Peyer's patch (tissue), 4 donors: ENCODE data around the gene ZNF786. TPM values are rescaled to one million over a fixed set of nuclear protein-coding genes. Genes with fewer than 3 reads are reported as not detected.

Experiments used
- DNase-seq, 3 donors: peaks; one replicate each; pipeline ENCODE4 v3.0.0-alpha.2; 2017 to 2019
- H3K27ac ChIP-seq, 4 donors: fragments of 200-600 bp; sonication (generic); one replicate each; pipeline ENCODE4 v1.5.1; 2016 to 2019
- H3K27me3 ChIP-seq, 2 donors: fragments of 200-600 bp; sonication (generic); one replicate each; pipeline ENCODE4 v1.5.1; 2019
- H3K36me3 ChIP-seq, 3 donors: fragments of 200-600 bp; sonication (generic); one replicate each; pipeline ENCODE4 v1.5.1; 2016 to 2019
- H3K4me1 ChIP-seq, 4 donors: fragments of 200-600 bp; sonication (generic); one replicate each; pipeline ENCODE4 v1.5.1; 2016 to 2019
- H3K4me3 ChIP-seq, 4 donors: fragments of 200-600 bp; sonication (generic); 1 replicate in 3 of 4; 2 replicates in 1 of 4; pipeline ENCODE4 v1.5.1; 2016 to 2019; ENCODE audit warnings: mild to moderate bottlenecking in 1 of 4
- H3K9me3 ChIP-seq, 4 donors: fragments of 200-600 bp; sonication (generic); one replicate each; pipeline ENCODE4 v1.5.1; 2016 to 2019; ENCODE audit warnings: mild to moderate bottlenecking in 1 of 4
- POLR2A ChIP-seq, 2 donors: fragments of 450-650 bp; IDR thresholded peaks; one replicate each; pipeline ENCODE4 v1.5.1; 2017; ENCODE audit warnings: antibody characterized with exemption in 2 of 2, mild to moderate bottlenecking in 2 of 2, moderate library complexity in 2 of 2
- total RNA-seq, 4 donors: library from RNA; depleted of rRNA; stranded (reverse); fragments of >200 nt; gene quantifications; one replicate each; pipeline ENCODE4 v1.1.0, GENCODE V29; 2016
- TF ChIP-seq, protein P1 (sequence below), 6 experiments: fragments of 450-650 bp in 4 of 6; fragments of 200-600 bp in 2 of 6; sonication (generic) in 1 of 6; IDR thresholded peaks; one replicate each; pipeline ENCODE4 v1.5.1; 2017 to 2019; ENCODE audit warnings: antibody characterized with exemption in 6 of 6, mild to moderate bottlenecking in 3 of 6, moderate library complexity in 1 of 6

Gene ZNF786
- total RNA-seq, 4 donors from 2014 or later: 3.7 to 11.5 (median 7.6) TPM

DNA sequence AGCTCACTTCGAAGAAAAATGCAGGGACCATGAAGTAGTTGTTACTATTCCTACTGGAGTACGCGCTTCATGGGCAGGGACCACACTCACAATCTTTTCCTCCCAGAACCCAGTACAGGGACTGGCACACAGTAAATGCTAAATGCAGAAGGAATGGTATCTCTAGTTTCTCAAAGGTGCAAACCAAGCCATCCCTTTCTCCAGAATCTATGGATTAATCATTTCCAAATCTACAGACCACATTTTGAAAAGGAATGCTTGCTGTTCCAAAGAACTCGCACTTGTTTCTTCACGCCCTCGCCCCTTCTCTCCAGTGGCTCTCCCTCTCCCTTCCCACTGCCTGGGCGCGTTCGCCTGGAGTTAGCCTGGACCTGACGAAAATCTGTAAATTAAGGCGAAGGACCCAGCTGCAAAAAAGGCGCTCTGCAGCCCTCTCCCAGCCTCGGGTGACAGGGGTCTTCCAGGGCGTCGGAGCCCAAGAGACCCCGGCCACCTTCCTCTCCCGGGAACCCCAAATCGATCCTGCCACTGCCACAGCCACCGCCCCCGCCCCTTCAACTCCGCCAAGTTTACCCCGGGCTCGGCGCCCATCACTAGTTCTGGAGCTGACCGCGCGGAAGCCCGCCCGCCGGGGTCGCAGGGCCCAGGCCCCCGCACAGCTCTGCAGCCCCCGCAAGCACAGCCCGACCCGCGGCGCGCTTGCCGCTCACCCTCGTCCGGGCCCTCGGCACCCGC, 62.7 kb downstream of the ZNF786 start:
- no peak for TF ChIP-seq POLR2A (IDR thresholded peaks at IDR 0.05)
- TF ChIP-seq, protein P1, sequence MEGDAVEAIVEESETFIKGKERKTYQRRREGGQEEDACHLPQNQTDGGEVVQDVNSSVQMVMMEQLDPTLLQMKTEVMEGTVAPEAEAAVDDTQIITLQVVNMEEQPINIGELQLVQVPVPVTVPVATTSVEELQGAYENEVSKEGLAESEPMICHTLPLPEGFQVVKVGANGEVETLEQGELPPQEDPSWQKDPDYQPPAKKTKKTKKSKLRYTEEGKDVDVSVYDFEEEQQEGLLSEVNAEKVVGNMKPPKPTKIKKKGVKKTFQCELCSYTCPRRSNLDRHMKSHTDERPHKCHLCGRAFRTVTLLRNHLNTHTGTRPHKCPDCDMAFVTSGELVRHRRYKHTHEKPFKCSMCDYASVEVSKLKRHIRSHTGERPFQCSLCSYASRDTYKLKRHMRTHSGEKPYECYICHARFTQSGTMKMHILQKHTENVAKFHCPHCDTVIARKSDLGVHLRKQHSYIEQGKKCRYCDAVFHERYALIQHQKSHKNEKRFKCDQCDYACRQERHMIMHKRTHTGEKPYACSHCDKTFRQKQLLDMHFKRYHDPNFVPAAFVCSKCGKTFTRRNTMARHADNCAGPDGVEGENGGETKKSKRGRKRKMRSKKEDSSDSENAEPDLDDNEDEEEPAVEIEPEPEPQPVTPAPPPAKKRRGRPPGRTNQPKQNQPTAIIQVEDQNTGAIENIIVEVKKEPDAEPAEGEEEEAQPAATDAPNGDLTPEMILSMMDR (IDR thresholded peaks at IDR 0.05): no peak
- H3K27me3 ChIP-seq: no peaks in the 10 kb centered on the region
- H3K4me3 ChIP-seq: peak overlapping the region; percentile 72 to 96 (median 83)
- no peaks in the 10 kb centered on the region for H3K9me3 ChIP-seq
- no peaks in the 10 kb centered on the region for H3K36me3 ChIP-seq
- peak overlapping the region; percentile 84 to 94 (median 89) for H3K27ac ChIP-seq
- no peak for DNase-seq
- H3K4me1 ChIP-seq: peaks cover 0 to 25% (median 5%) of the 10 kb centered on the region in 4 donors

DNA sequence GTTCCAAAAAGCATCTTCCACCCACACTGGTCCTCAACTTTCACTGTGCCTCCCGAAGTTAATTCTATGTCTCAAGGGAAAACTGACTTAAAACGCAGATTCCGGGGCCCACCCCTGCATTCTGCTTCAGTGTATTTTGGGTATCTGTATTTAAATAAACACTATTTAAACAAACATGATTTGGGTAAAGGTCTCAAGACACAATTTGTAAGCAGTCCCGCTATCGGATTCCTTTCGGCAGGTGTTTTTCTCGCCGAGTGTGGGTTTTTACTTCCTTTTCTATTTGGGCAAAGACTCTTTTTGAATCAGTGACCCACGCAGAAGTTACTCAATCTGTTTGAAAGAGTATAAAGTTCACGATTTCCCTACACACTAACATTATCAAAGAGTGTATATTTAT, 63.5 kb downstream of the ZNF786 start:
- TF ChIP-seq POLR2A (IDR thresholded peaks at IDR 0.05): no peak
- TF ChIP-seq, protein P1 (IDR thresholded peaks at IDR 0.05): no peak
- H3K27ac ChIP-seq: peak overlapping the region in 2 of 4 donors; percentile 89
- DNase-seq: no peak
- no peaks in the 10 kb centered on the region for H3K9me3 ChIP-seq
- peak overlapping the region; percentile 72 to 96 (median 83) for H3K4me3 ChIP-seq
- no peaks in the 10 kb centered on the region for H3K36me3 ChIP-seq
- H3K27me3 ChIP-seq: no peaks in the 10 kb centered on the region
- peaks cover 0 to 25% (median 5%) of the 10 kb centered on the region in 4 donors for H3K4me1 ChIP-seq

DNA sequence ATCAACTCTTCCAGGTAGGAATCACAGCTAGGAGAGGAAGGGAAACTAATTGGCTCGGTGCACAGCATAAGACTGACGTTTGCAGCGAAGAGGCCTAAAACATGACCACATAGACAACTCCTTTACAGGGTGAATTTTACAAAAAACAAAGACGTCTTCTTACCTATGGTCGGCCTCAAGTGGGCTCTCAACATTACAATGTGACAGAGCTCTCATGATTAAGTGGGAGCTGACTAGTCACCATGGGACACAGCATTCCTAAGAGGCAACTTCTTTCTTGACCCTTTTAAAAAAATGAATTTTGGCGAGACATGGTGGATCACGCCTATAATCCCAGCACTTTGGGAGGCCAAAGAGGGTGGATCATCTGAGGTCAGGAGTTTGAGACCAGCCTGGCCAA, 66.9 kb downstream of the ZNF786 start:
- DNase-seq: no peak
- Histone ChIP-seq H3K4me1 (peaks cover 0 to 21% (median 2%) of the 10 kb centered on the region in 4 donors), H3K36me3 (peaks cover 0 to 17% (median 0%) of the 10 kb centered on the region in 3 donors), H3K4me3 (no peak overlapping the region), H3K27me3 (no peaks in the 10 kb centered on the region), H3K27ac (no peak overlapping the region), H3K9me3 (no peaks in the 10 kb centered on the region)
- TF ChIP-seq POLR2A (IDR thresholded peaks at IDR 0.05): no peak
- TF ChIP-seq, protein P1 (IDR thresholded peaks at IDR 0.05): no peak

DNA sequence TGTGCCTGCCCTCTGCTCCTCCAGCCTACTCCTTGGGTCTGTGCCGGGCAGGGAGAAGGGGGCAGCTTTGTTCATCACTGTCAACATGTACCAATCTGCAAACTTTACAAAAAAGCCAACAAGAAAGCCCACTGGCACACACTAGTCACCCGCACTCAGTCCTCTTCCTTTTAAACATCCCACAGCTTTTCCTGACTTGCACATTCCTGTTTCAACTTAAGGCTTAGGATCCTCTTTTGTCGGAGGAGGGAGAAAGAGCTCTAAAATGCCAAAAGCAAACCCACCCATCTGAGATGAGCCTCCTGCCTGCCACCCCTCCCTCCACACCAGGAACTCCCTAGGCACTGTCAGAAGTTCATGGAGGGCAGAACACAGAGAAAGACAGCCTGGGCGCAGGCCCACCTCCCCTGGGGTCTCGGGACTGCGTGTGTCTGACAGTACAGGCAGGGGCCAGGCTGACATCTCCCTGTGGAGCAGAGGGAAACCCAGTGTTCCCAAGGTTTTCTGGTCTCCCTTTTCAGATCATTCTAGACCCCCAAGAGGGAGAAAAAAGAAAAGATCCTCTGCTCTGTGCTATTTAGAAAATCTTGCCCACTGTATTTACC, 67.7 kb downstream of the ZNF786 start:
- Histone ChIP-seq H3K9me3 (no peaks in the 10 kb centered on the region), H3K36me3 (peaks cover 0 to 23% (median 0%) of the 10 kb centered on the region in 3 donors), H3K4me3 (no peak overlapping the region), H3K4me1 (peaks cover 0 to 21% (median 2%) of the 10 kb centered on the region in 4 donors), H3K27me3 (no peaks in the 10 kb centered on the region), H3K27ac (no peak overlapping the region)
- DNase-seq: no peak
- no peak for TF ChIP-seq POLR2A (IDR thresholded peaks at IDR 0.05)
- TF ChIP-seq, protein P1 (IDR thresholded peaks at IDR 0.05): no peak

DNA sequence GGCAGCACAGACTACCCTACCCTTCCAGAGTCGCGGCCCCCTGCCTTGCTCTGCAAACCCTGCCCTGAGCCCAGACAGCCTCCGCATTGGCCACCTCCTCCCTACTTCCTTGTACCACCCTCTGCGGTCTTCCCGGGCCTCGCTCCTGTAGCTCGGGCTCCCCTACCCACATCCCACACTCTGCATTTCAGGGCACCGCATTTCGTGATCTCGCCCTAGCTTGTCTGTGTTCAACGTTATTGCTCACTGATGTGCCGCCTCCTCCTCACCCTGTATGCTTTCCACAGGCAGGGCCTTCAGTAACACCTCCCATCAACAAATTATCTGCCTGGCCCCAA, 68.8 kb downstream of the ZNF786 start:
- H3K4me1 ChIP-seq: peaks cover 0 to 14% (median 1%) of the 10 kb centered on the region in 4 donors
- H3K9me3 ChIP-seq: no peaks in the 10 kb centered on the region
- no peak overlapping the region for H3K27ac ChIP-seq
- DNase-seq: no peak
- H3K27me3 ChIP-seq: no peaks in the 10 kb centered on the region
- H3K4me3 ChIP-seq: no peak overlapping the region
- TF ChIP-seq, protein P1 (IDR thresholded peaks at IDR 0.05): no peak
- no peak for TF ChIP-seq POLR2A (IDR thresholded peaks at IDR 0.05)
- H3K36me3 ChIP-seq: peaks cover 0 to 30% (median 0%) of the 10 kb centered on the region in 3 donors
